Duodenal mucosa (tissue), 2 donors: Measurements from ENCODE around the gene SLITRK4.

Experiments used
- H3K27ac ChIP-seq: one replicate; pipeline ENCODE4 v1.7.0; 2013; ENCODE audit warnings: low read depth, low read length
- H3K27me3 ChIP-seq, 2 donors: one replicate each; pipeline ENCODE4 v1.7.0; 2013; ENCODE audit warnings: low read length in 2 of 2, control low read depth in 1 of 2; ENCODE audit not compliant: insufficient read depth in 2 of 2, control insufficient read depth in 1 of 2
- H3K36me3 ChIP-seq, 2 donors: one replicate each; pipeline ENCODE4 v1.7.0; 2013; ENCODE audit warnings: low read length in 2 of 2, control low read depth in 1 of 2; ENCODE audit not compliant: insufficient read depth in 2 of 2, control insufficient read depth in 1 of 2
- H3K4me1 ChIP-seq, 2 donors: one replicate each; pipeline ENCODE4 v1.7.0; 2013; ENCODE audit warnings: low read length in 2 of 2, control low read depth in 1 of 2; ENCODE audit not compliant: insufficient read depth in 2 of 2, control insufficient read depth in 1 of 2
- H3K4me3 ChIP-seq, 2 donors: one replicate each; pipeline ENCODE4 v1.7.0; 2013; ENCODE audit warnings: low read length in 2 of 2, low read depth in 1 of 2
- H3K9ac ChIP-seq, 2 donors: one replicate each; pipeline ENCODE4 v1.7.0; 2013; ENCODE audit warnings: low read length in 2 of 2, low read depth in 1 of 2
- H3K9me3 ChIP-seq, 2 donors: one replicate each; pipeline ENCODE4 v1.7.0; 2013; ENCODE audit warnings: low read length in 2 of 2, control low read depth in 1 of 2; ENCODE audit not compliant: control insufficient read depth in 1 of 2

The SLITRK4 gene

DNA sequence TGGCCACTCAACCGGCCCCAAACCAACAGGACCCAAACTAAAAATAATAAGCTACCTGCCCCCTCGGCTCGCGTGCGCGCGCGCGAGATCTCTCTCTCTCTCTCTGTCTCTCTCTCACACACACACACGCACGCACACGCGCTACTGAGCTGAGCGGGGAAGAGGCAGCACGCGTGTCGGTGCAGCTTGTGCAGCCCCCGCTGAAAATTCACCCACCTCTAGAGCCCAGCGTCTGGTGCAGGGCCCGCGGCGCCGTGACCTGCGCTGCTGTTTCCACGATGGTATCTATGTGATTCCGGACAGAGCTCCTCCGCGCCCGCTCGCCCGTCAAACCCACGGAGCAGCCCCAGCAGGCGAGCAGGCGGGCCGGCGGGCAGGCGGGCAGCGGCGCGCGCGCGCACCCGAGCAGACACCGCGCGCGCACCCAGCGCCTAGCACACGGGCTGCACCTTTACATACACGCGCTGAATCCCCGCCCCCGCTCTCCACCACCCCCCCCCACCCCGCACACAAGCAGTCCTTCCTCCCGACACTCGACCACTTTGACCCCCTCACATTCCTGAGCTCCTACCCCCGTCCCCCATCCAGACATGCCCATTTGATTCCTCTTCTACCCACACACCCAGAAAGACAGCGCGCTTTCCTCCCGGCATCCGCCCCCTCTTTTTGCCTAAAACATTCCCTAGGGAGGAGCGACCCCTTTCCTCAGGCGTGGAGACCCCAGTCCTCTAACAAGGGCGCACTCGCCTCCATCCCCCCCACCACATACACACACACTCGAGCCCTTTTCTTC, 1.0 kb downstream of the SLITRK4 start:
- no peaks in the 10 kb centered on the region for H3K9me3 ChIP-seq
- no peak overlapping the region for H3K9ac ChIP-seq
- no peak overlapping the region for H3K4me3 ChIP-seq
- no peaks in the 10 kb centered on the region for H3K36me3 ChIP-seq
- no peak overlapping the region for H3K27ac ChIP-seq
- no peaks in the 10 kb centered on the region for H3K4me1 ChIP-seq
- H3K27me3 ChIP-seq: no peaks in the 10 kb centered on the region

DNA sequence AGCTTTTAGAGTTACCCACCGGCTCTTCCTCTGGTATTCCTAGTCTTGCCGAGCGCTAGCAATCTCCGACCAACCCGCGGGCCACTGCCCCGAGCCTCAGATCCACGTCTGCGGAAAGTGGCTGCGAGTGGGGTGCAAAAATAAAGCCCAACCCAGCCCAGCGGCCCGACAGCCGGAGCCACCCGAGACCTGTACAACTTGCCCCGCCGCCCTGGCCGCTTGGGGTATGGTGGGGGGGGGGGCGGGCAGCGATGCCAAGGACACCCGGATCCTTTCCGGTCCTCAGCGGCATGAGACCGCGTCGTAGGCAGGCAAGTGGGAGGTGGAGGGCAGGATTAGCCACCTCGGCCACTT, 1.6 kb downstream of the SLITRK4 start:
- Histone ChIP-seq H3K27me3 (no peaks in the 10 kb centered on the region), H3K27ac (no peak overlapping the region), H3K9ac (no peak overlapping the region)

DNA sequence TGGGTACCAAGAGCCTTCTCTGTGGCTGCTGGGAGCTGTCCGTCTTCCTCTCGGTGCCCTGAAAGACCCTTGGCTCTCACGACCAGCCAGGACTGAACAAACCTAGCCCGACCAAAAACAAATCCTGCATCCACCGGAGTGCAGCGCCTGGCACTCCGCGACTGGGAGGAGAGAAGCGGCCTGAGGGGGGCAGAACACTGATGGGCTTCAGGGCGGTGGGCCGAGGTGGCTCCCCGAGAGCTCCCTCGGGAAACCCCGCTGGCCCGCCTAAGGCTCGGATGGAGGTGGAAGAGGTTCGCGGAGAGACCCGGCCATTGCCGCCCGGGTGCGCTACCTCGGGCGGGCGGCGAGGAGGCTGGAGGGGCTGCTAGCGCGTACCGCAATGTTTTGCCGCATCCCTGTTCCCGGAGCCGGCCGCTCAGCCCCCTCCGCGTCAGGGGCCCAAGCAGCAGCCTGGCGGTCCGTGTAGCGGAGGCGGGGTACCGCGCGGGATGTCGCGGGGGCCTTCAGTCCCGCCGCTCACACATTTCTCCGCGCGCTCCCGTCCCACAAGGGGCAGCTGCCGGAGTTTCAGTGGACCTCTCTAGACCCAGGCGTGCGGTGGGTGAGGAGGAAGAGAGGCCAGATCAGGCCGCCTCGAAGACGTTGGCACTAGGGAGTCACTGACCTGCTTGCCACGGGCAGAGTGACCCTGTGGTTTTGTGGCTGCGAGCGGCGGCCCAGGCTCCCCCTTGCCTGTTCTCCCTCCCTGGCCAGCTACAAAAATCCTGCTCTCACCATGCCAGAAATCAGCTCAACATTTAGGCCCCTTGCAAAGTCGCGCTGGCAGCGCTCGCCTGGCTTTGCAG, 2.2 kb downstream of the SLITRK4 start:
- H3K9me3 ChIP-seq: no peaks in the 10 kb centered on the region
- H3K27me3 ChIP-seq: no peaks in the 10 kb centered on the region
- H3K4me3 ChIP-seq: no peak overlapping the region
- H3K36me3 ChIP-seq: no peaks in the 10 kb centered on the region
- H3K27ac ChIP-seq: no peak overlapping the region
- no peaks in the 10 kb centered on the region for H3K4me1 ChIP-seq
- H3K9ac ChIP-seq: no peak overlapping the region

More for the DNA sequence above, 1.6 kb downstream of the SLITRK4 start:
- Histone ChIP-seq H3K4me3 (no peak overlapping the region), H3K9me3 (no peaks in the 10 kb centered on the region), H3K36me3 (no peaks in the 10 kb centered on the region), H3K4me1 (no peaks in the 10 kb centered on the region)

GRCh38 chrX:143632625-143633410, 3.1 kb downstream of the SLITRK4 start:
- Histone ChIP-seq H3K9ac (no peak overlapping the region), H3K4me1 (no peaks in the 10 kb centered on the region), H3K27me3 (no peaks in the 10 kb centered on the region), H3K36me3 (no peaks in the 10 kb centered on the region), H3K9me3 (no peaks in the 10 kb centered on the region), H3K4me3 (no peak overlapping the region), H3K27ac (no peak overlapping the region)

GRCh38 chrX:143623657-143624056, 12.2 kb downstream of the SLITRK4 start:
- Histone ChIP-seq H3K9me3 (no peaks in the 10 kb centered on the region), H3K4me3 (no peak overlapping the region), H3K9ac (no peak overlapping the region), H3K4me1 (no peaks in the 10 kb centered on the region), H3K36me3 (no peaks in the 10 kb centered on the region), H3K27ac (no peak overlapping the region), H3K27me3 (no peaks in the 10 kb centered on the region)

DNA sequence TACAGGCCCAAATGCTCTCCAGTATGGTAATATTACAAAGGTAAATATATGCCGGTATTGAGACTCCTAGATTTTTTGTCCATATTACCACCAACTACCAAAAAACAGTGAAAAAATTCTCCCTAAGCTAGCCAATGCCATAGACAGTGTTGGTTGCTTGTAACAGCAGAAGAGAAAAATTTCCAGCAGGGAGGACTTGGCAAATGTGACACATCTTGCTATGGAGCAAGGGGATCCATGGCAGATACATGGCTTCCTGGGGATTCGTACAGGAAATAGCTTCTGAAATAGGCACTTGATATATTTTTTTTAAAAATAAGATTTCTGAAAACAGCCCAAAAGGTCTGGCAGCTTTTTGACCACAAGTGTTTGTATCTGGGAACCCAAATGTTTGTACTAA, 14.6 kb downstream of the SLITRK4 start:
- H3K4me3 ChIP-seq: no peak overlapping the region
- H3K36me3 ChIP-seq: no peaks in the 10 kb centered on the region
- no peaks in the 10 kb centered on the region for H3K27me3 ChIP-seq
- H3K4me1 ChIP-seq: no peaks in the 10 kb centered on the region
- no peak overlapping the region for H3K9ac ChIP-seq
- H3K9me3 ChIP-seq: no peaks in the 10 kb centered on the region
- no peak overlapping the region for H3K27ac ChIP-seq

DNA sequence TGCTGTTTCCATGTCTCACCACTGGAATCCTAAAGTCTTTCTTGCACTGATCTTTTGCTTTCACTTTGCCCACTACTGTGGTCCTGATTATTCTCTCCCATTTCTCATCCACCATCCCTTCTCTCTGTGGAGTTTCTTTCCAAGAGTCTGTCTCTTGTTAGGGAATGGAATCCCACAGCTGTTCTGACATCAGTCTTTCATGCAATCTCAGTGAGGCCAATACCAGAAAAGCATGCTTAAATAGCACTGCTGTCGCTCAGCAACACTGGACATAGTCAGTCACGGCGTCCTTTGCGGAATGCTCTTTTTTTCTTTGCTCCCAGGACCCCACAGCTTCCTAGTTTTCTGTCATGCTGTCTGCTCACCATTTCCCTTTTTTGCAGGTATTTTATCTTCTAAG, 20.1 kb downstream of the SLITRK4 start:
- Histone ChIP-seq H3K27ac (no peak overlapping the region), H3K9ac (no peak overlapping the region), H3K4me3 (no peak overlapping the region), H3K36me3 (no peaks in the 10 kb centered on the region), H3K4me1 (no peaks in the 10 kb centered on the region), H3K9me3 (no peaks in the 10 kb centered on the region), H3K27me3 (no peaks in the 10 kb centered on the region)

GRCh38 chrX:143601809-143602208, 34.1 kb downstream of the SLITRK4 start:
- H3K27me3 ChIP-seq: no peaks in the 10 kb centered on the region
- H3K27ac ChIP-seq: no peak overlapping the region
- no peaks in the 10 kb centered on the region for H3K4me1 ChIP-seq
- H3K36me3 ChIP-seq: no peaks in the 10 kb centered on the region
- H3K9ac ChIP-seq: no peak overlapping the region
- H3K9me3 ChIP-seq: no peaks in the 10 kb centered on the region
- H3K4me3 ChIP-seq: no peak overlapping the region

DNA sequence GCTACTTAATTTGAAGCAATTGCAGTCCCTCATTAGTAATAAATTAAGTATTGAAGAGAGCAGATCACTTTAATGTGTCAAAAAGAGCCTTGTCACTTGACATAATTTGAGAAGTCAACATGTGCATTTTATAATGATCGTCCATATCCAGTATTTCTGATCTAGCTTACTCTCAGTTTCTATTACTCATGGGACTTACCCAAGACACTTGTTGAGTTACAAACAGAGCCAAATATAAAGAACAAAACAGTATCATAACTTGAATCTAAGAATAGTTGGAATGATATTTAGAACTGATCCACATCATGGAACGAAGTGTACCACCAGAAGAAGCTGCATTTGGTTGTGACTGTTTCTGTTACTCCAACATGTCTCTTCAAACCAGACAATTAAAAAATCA, 54.7 kb downstream of the SLITRK4 start:
- H3K4me1 ChIP-seq: no peaks in the 10 kb centered on the region
- no peaks in the 10 kb centered on the region for H3K36me3 ChIP-seq
- H3K27me3 ChIP-seq: no peaks in the 10 kb centered on the region
- H3K27ac ChIP-seq: no peak overlapping the region
- H3K9me3 ChIP-seq: no peaks in the 10 kb centered on the region
- H3K9ac ChIP-seq: no peak overlapping the region
- no peak overlapping the region for H3K4me3 ChIP-seq

GRCh38 chrX:143580266-143580665, 55.6 kb downstream of the SLITRK4 start:
- H3K27me3 ChIP-seq: no peaks in the 10 kb centered on the region
- no peak overlapping the region for H3K4me3 ChIP-seq
- H3K36me3 ChIP-seq: no peaks in the 10 kb centered on the region
- H3K4me1 ChIP-seq: no peaks in the 10 kb centered on the region
- H3K9ac ChIP-seq: no peak overlapping the region
- H3K9me3 ChIP-seq: no peaks in the 10 kb centered on the region
- H3K27ac ChIP-seq: no peak overlapping the region
